HepG2 (cell line): Measurements from ENCODE around the gene KRTAP5-6. TPM values are rescaled to one million over a fixed set of nuclear protein-coding genes. Genes with fewer than 3 reads are reported as not detected.
"Not testable (repeated sequence)": the region's sequence is repeated elsewhere in the genome, so short reads cannot be mapped to it uniquely, and the experiment has no call there.

ENCODE experiments used
- AHR ChIP-seq: IDR thresholded peaks from 2 replicates; pipeline ENCODE4 v1.6.1; 2018; ENCODE audit warnings: missing genetic modification reagents, missing compliant biosample characterization
- ARNTL ChIP-seq: sonication (generic); formaldehyde crosslinking; IDR thresholded peaks from 2 replicates; pipeline ENCODE4 v1.4.0; 2020; ENCODE audit warnings: mild to moderate bottlenecking, missing genetic modification reagents
- CREM ChIP-seq, 2 experiments: sonication (generic) in 1 of 2; formaldehyde crosslinking in 1 of 2; IDR thresholded peaks; 2 replicates each; pipeline versions ENCODE4 v1.4.0 to v1.6.1; 2016 to 2020; ENCODE audit warnings: antibody characterized with exemption in 1 of 2, mild to moderate bottlenecking in 1 of 2, missing genetic modification reagents in 1 of 2
- DR1 ChIP-seq: sonication (generic); formaldehyde crosslinking; IDR thresholded peaks from 2 replicates; pipeline ENCODE4 v1.8.0; 2021; ENCODE audit warnings: mild to moderate bottlenecking, missing genetic modification reagents, inconsistent platforms
- GATAD2A ChIP-seq: IDR thresholded peaks from 2 replicates; pipeline ENCODE4 v1.6.1; 2016
- HHEX ChIP-seq: IDR thresholded peaks from 2 replicates; pipeline ENCODE4 v1.6.1; 2016; ENCODE audit warnings: control low read depth
- IRF2 ChIP-seq: IDR thresholded peaks from 2 replicates; pipeline ENCODE4 v1.6.1; 2018; ENCODE audit warnings: missing genetic modification reagents, missing compliant biosample characterization
- KDM1A ChIP-seq: IDR thresholded peaks from 2 replicates; pipeline ENCODE4 v1.6.1; 2016; ENCODE audit warnings: missing compliant biosample characterization
- MAZ ChIP-seq, 2 experiments: sonication (generic) in 1 of 2; formaldehyde crosslinking in 1 of 2; IDR thresholded peaks; 2 replicates each; pipeline versions ENCODE4 v1.5.0 to v1.6.1; 2012 to 2020; ENCODE audit warnings: low read depth in 2 of 2, mild to moderate bottlenecking in 2 of 2, borderline replicate concordance in 1 of 2, improper control_type of control experiment in 1 of 2, low read length in 1 of 2, missing genetic modification reagents in 1 of 2, moderate library complexity in 1 of 2
- MYC ChIP-seq: sonication (generic); formaldehyde crosslinking; IDR thresholded peaks from 2 replicates; pipeline ENCODE4 v1.9.0; 2021; ENCODE audit warnings: missing genetic modification reagents, borderline replicate concordance
- NR2F1 ChIP-seq, 2 experiments: fragments of 450-650 bp in 1 of 2; formaldehyde crosslinking in 1 of 2; IDR thresholded peaks; 2 replicates each; pipeline versions ENCODE4 v1.5.0 to v1.6.1; 2016 to 2020; ENCODE audit warnings: mild to moderate bottlenecking in 1 of 2, missing compliant biosample characterization in 1 of 2, missing genetic modification reagents in 1 of 2, moderate library complexity in 1 of 2
- POLR2AphosphoS5 ChIP-seq: IDR thresholded peaks from 2 replicates; pipeline ENCODE4 v1.6.1; 2012; ENCODE audit warnings: low read depth, low read length
- REPIN1 ChIP-seq: sonication (generic); formaldehyde crosslinking; IDR thresholded peaks from 2 replicates; pipeline ENCODE4 v1.8.0; 2022; ENCODE audit warnings: missing genetic modification reagents, low read depth, mild to moderate bottlenecking, borderline replicate concordance
- TBX2 ChIP-seq: sonication (generic); formaldehyde crosslinking; IDR thresholded peaks from 2 replicates; pipeline ENCODE4 v1.5.0; 2020; ENCODE audit warnings: missing genetic modification reagents, mild to moderate bottlenecking, borderline replicate concordance
- ZNF232 ChIP-seq: sonication (generic); formaldehyde crosslinking; IDR thresholded peaks from 2 replicates; pipeline ENCODE4 v1.4.0; 2020; ENCODE audit warnings: missing genetic modification reagents, borderline replicate concordance
- ZNF629 ChIP-seq: sonication (generic); formaldehyde crosslinking; conservative IDR thresholded peaks from 2 replicates; pipeline ENCODE4 v1.5.0; 2020; ENCODE audit warnings: missing genetic modification reagents
- polyA plus RNA-seq, 8 experiments: library from polyadenylated mRNA; depleted of rRNA in 3 of 8; stranded (reverse) in 7 of 8; unstranded in 1 of 8; fragments of >200 nt; fragmentation: Illumina TruSeq in 4 of 8; extraction: Trizol in 4 of 8; gene quantifications; 2 replicates each; pipeline versions ENCODE4 v1.2.1 to v1.2.3, GENCODE V29; 2011 to 2016; ENCODE audit warnings: low read depth in 4 of 8, missing spikeins in 1 of 8, mixed read lengths in 1 of 8; ENCODE audit not compliant: insufficient read depth in 1 of 8
- total RNA-seq, 5 experiments: library from RNA; depleted of rRNA; stranded (reverse); fragments of >200 nt; fragmentation: Illumina TruSeq; extraction: Trizol; gene quantifications; 2 replicates each; pipeline ENCODE4 v1.2.3, GENCODE V29; 2016; ENCODE audit warnings: low read depth in 1 of 5
- TF ChIP-seq, protein P1 (sequence below): IDR thresholded peaks from 2 replicates; pipeline ENCODE4 v1.6.1; 2018; ENCODE audit warnings: missing genetic modification reagents, mild to moderate bottlenecking, missing compliant biosample characterization
- TF ChIP-seq, protein P2 (sequence below): sonication (generic); formaldehyde crosslinking; IDR thresholded peaks from 2 replicates; pipeline ENCODE4 v1.9.0; 2021; ENCODE audit warnings: missing genetic modification reagents, borderline replicate concordance
- TF ChIP-seq, protein P3 (sequence below), 2 experiments: sonication (generic) in 1 of 2; formaldehyde crosslinking in 1 of 2; IDR thresholded peaks; 2 replicates each; pipeline versions ENCODE4 v1.4.0 to v1.6.1; 2016 to 2020; ENCODE audit warnings: borderline replicate concordance in 1 of 2, low read depth in 1 of 2, mild to moderate bottlenecking in 1 of 2, missing genetic modification reagents in 1 of 2

The KRTAP5-6 gene
- total and polyA plus RNA-seq, 2 of the 13 experiments (the other 11 are each of a cell fraction or from before 2014, with no cell fraction given): not detected

DNA sequence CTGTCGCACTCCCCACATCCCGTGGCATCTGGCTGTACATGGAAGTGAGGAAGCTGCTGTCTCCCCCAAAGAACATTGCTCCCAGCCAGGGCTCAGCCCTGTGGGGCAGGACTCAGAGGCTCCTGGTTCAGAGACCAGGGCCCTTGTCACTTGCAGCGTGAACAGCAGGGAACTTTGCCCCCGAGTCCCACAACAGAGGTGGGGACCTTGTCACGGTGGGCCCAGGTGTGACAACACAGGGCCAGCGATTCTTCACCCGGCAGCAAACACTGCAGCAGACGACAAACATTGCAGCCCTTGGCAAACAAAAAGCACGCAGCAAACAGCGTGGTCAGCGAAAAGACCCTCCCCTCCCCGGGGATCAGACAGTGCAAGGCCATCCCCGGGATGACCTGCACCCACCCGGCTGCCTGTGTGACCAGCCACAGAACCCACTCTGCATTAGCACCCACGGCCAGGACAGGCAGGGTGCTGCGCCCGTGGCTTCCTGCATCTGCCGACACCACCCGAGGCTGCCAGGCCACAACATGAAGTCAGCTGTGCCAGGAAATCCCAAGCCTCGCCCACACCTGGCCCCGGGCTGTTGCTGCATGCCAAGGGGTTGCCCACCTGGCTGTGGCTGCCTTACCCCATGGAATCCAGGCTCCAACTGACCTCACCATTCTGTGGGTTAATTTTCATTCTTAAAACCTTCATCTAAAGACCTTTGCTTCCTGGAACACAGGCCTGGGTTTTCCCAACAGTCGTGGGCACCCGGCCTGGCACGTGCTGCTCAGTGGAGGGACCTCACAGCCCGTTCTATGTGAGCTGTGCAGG, 35.3 kb upstream of the KRTAP5-6 start (continued):
- TF ChIP-seq HHEX (CRISPR knock-in tag) (peak; percentile 41; the same call in 1 of the 2 replicates), REPIN1 (peak; percentile 39), IRF2 (CRISPR knock-in tag) (peak; percentile 84), ARNTL (CRISPR knock-in tag) (peak; percentile 92), TBX2 (CRISPR knock-in tag) (peak; percentile 90), ZNF629 (CRISPR knock-in tag) (peak; percentile 33; the same call in 1 of the 2 replicates), NR2F1 (CRISPR knock-in tag; IDR thresholded peaks at IDR 0.05) (peak in 1 of 2 experiments; percentile 71; a peak in 1 of 4 replicates), KDM1A (CRISPR knock-in tag) (0 out of 2 replicates have a peak, but pooled peaks have one; percentile 15), DR1 (CRISPR knock-in tag) (peak; percentile 44; the same call in 1 of the 2 replicates), POLR2AphosphoS5 (peak; percentile 40; the same call in 1 of the 2 replicates), CREM (IDR thresholded peaks at IDR 0.05) (peak; percentile 75), GATAD2A (CRISPR knock-in tag) (peak; percentile 91), MYC (CRISPR knock-in tag) (peak; percentile 73), ZNF232 (CRISPR knock-in tag) (0 out of 2 replicates have a peak, but pooled peaks have one; percentile 20), MAZ (CRISPR knock-in tag; IDR thresholded peaks at IDR 0.05; ENCODE audit: low read depth) (peak; percentile 69; the same call in 1 of the 2 replicates), AHR (CRISPR knock-in tag) (peak; percentile 64; the same call in 1 of the 2 replicates)
- TF ChIP-seq, protein P1, sequence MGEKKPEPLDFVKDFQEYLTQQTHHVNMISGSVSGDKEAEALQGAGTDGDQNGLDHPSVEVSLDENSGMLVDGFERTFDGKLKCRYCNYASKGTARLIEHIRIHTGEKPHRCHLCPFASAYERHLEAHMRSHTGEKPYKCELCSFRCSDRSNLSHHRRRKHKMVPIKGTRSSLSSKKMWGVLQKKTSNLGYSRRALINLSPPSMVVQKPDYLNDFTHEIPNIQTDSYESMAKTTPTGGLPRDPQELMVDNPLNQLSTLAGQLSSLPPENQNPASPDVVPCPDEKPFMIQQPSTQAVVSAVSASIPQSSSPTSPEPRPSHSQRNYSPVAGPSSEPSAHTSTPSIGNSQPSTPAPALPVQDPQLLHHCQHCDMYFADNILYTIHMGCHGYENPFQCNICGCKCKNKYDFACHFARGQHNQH: peak; percentile 75; the same call in 1 of the 2 replicates
- TF ChIP-seq, protein P2, sequence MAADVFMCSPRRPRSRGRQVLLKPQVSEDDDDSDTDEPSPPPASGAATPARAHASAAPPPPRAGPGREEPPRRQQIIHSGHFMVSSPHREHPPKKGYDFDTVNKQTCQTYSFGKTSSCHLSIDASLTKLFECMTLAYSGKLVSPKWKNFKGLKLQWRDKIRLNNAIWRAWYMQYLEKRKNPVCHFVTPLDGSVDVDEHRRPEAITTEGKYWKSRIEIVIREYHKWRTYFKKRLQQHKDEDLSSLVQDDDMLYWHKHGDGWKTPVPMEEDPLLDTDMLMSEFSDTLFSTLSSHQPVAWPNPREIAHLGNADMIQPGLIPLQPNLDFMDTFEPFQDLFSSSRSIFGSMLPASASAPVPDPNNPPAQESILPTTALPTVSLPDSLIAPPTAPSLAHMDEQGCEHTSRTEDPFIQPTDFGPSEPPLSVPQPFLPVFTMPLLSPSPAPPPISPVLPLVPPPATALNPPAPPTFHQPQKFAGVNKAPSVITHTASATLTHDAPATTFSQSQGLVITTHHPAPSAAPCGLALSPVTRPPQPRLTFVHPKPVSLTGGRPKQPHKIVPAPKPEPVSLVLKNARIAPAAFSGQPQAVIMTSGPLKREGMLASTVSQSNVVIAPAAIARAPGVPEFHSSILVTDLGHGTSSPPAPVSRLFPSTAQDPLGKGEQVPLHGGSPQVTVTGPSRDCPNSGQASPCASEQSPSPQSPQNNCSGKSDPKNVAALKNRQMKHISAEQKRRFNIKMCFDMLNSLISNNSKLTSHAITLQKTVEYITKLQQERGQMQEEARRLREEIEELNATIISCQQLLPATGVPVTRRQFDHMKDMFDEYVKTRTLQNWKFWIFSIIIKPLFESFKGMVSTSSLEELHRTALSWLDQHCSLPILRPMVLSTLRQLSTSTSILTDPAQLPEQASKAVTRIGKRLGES (CRISPR knock-in tag): peak; percentile 95
- not testable (repeated sequence) for TF ChIP-seq CREM (CRISPR knock-in tag; IDR thresholded peaks at IDR 0.05); MAZ (IDR thresholded peaks at IDR 0.05; ENCODE audit: borderline replicate concordance, low read depth, low read length)
- TF ChIP-seq, protein P3, sequence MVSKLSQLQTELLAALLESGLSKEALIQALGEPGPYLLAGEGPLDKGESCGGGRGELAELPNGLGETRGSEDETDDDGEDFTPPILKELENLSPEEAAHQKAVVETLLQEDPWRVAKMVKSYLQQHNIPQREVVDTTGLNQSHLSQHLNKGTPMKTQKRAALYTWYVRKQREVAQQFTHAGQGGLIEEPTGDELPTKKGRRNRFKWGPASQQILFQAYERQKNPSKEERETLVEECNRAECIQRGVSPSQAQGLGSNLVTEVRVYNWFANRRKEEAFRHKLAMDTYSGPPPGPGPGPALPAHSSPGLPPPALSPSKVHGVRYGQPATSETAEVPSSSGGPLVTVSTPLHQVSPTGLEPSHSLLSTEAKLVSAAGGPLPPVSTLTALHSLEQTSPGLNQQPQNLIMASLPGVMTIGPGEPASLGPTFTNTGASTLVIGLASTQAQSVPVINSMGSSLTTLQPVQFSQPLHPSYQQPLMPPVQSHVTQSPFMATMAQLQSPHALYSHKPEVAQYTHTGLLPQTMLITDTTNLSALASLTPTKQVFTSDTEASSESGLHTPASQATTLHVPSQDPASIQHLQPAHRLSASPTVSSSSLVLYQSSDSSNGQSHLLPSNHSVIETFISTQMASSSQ (IDR thresholded peaks at IDR 0.05; ENCODE audit: low read depth): 0 out of 2 replicates have a peak, but pooled peaks have one; percentile 47
- TF ChIP-seq, protein P3 (CRISPR knock-in tag; IDR thresholded peaks at IDR 0.05; ENCODE audit: borderline replicate concordance): peak; percentile 67; the same call in 1 of the 2 replicates
